Measurements from ENCODE around the gene ECE1. TPM values are rescaled to one million over a fixed set of nuclear protein-coding genes. Genes with fewer than 3 reads are reported as not detected.
"Not testable (repeated sequence)": the region's sequence is repeated elsewhere in the genome, so short reads cannot be mapped to it uniquely, and the experiment has no call there.

ECE1 gene
- total RNA-seq, 4 donors from 2014 or later: 68.3 to 94.7 (median 69.9) TPM

DNA sequence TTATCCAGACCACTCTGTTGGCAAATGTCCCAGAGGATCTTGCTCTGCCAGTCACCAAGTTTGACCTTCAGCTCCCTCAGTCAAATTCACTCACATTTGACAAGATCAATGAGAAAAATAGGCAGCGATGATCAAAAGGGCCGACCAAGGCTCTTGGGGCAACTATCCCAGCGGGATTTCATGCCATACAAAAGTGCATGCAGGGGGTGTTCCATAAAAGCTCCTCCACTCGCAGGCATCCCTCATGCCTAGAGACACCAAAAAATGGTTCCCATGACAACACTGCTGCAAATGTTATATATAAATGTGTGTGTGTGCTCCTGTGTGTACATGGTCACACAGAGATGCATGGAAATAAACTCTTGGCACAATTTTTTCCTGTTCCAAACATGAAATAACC lies 97.4 kb downstream of the ECE1 start:
- Histone ChIP-seq H3K9me3 (no peaks in the 10 kb centered on the region), H3K36me3 (no peaks in the 10 kb centered on the region), H3K27ac (no peak overlapping the region), H3K4me3 (no peak overlapping the region), H3K4me1 (peaks cover 0 to 7% (median 0%) of the 10 kb centered on the region in 3 donors), H3K27me3 (no peaks in the 10 kb centered on the region)
- TF ChIP-seq, protein P1, sequence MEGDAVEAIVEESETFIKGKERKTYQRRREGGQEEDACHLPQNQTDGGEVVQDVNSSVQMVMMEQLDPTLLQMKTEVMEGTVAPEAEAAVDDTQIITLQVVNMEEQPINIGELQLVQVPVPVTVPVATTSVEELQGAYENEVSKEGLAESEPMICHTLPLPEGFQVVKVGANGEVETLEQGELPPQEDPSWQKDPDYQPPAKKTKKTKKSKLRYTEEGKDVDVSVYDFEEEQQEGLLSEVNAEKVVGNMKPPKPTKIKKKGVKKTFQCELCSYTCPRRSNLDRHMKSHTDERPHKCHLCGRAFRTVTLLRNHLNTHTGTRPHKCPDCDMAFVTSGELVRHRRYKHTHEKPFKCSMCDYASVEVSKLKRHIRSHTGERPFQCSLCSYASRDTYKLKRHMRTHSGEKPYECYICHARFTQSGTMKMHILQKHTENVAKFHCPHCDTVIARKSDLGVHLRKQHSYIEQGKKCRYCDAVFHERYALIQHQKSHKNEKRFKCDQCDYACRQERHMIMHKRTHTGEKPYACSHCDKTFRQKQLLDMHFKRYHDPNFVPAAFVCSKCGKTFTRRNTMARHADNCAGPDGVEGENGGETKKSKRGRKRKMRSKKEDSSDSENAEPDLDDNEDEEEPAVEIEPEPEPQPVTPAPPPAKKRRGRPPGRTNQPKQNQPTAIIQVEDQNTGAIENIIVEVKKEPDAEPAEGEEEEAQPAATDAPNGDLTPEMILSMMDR (IDR thresholded peaks at IDR 0.05): no peak
- TF ChIP-seq POLR2AphosphoS5 (IDR thresholded peaks at IDR 0.05): no peak
- no peak for TF ChIP-seq POLR2A (IDR thresholded peaks at IDR 0.05)
- TF ChIP-seq EP300 (IDR thresholded peaks at IDR 0.05): no peak
- no peak for ATAC-seq
- WGBS, 2 donors (ENCODE audit: low coverage in 1 of 2): 77 to 100% methylated on average over 3 to 4 of the region's 4 CpGs

DNA sequence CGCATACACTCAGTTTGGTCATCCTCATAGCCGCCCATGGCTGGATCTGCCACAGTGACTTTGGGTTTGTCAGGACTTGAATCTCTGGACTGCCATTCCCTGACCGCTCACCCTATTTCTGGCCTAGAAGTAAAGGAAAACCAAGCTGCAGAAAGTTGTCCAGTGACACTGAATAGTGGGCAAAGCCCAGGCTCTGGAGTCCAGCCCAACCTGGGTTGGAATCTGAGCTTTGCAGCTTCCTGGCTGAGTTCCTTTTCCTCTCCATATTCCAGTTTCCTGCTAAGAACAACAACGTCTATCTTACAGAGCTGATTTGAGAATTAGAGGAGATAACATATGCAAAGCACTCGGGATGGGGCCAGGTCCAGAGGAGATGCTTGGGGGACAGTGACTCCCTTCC lies 98.0 kb downstream of the ECE1 start:
- Histone ChIP-seq H3K36me3 (no peaks in the 10 kb centered on the region), H3K27ac (no peak overlapping the region), H3K4me3 (no peak overlapping the region), H3K9me3 (no peaks in the 10 kb centered on the region), H3K27me3 (no peaks in the 10 kb centered on the region), H3K4me1 (peaks cover 0 to 7% (median 0%) of the 10 kb centered on the region in 3 donors)
- 80% methylated on average over 1 of the region's 5 CpGs; no CpG with 5 or more reads in 1 of the 2 donors for WGBS, 2 donors (ENCODE audit: low coverage in 1 of 2)
- TF ChIP-seq EP300 (IDR thresholded peaks at IDR 0.05): no peak
- no peak for TF ChIP-seq POLR2A (IDR thresholded peaks at IDR 0.05)
- no peak for TF ChIP-seq POLR2AphosphoS5 (IDR thresholded peaks at IDR 0.05)
- TF ChIP-seq, protein P1 (IDR thresholded peaks at IDR 0.05): no peak
- no peak for ATAC-seq

DNA sequence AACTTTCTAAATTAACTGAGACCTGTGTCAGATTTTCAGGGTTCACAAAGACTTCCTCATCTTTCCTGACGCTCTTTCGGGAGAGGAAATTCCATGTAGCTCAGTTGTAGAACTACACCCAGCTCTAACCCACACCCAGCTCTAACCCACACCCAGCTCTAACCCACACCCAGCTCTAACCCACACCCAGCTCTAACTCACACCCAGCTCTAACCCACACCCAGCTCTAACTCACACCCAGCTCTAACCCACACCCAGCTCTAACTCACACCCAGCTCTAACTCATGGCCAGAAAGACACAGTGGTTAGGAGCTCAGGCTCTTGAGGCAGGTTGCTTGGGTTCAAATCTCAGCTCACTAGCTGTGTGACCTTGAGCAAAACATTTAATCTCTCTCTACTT lies 99.5 kb downstream of the ECE1 start:
- H3K9me3 ChIP-seq, H3K4me1 ChIP-seq, H3K36me3 ChIP-seq, H3K27ac ChIP-seq, ATAC-seq, H3K27me3 ChIP-seq, H3K4me3 ChIP-seq: not testable (repeated sequence)
- whole genome bisulfite sequencing, 2 donors (ENCODE audit: low coverage in 1 of 2): 50 to 56% methylated on average over 2 of the region's 2 CpGs

DNA sequence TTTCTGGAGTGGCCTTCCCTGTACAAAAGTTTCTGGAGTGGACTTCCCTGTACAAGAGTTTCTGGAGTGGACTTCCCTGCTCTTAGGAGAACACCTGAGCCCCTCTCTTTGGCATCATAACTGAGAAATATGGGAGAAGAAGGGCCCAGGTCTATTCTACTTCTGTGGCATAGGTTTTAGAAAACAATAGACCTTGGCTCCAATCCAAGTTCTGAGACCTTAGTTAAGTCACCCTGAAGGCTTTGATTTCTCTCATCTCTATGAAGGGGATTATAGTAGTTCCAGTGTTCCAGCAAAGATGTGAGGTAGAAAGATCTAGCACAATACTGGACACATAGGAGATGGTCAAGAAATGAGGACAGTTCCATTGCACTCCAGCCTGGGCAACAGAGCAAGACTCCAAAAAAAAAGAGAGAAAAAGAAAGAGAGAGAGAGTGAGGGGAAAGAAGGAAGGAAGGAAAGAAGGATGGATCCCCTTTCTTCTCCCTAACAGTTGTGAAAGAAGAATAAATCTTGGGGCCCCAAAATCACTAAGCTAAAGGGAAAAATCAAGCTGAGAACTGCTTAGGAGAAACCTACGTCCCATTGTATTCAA lies 100.3 kb downstream of the ECE1 start:
- Histone ChIP-seq H3K36me3 (no peaks in the 10 kb centered on the region), H3K27me3 (no peaks in the 10 kb centered on the region), H3K27ac (no peak overlapping the region), H3K4me3 (no peak overlapping the region), H3K4me1 (peaks cover 0 to 3% (median 0%) of the 10 kb centered on the region in 3 donors), H3K9me3 (no peaks in the 10 kb centered on the region)
- WGBS, 2 donors (ENCODE audit: low coverage in 1 of 2): 100% methylated on average over 1 of the region's 1 CpG; no CpG with 5 or more reads in 1 of the 2 donors
- ATAC-seq: no peak
- TF ChIP-seq POLR2A (IDR thresholded peaks at IDR 0.05) (no peak), EP300 (IDR thresholded peaks at IDR 0.05) (no peak), POLR2AphosphoS5 (IDR thresholded peaks at IDR 0.05) (no peak)
- TF ChIP-seq, protein P1 (IDR thresholded peaks at IDR 0.05): no peak

DNA sequence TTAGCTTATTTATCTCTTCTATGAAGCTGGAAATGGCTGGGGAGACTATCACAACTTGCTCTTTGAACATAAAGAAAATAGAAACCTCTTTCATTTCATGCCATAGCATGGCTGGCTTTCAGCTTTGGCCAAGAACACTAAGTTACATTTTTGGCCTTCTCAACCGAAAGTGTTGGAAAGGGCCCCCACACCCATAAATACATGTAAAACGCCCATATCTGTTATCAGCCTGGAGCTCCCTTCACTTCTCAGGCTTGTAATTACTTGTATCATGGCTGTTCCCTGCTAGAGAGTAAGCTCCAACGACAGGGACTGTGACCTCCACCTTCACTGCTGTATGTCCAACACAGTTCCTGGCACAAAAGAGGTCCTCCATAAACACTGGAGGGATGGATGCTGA lies 100.8 kb downstream of the ECE1 start:
- Histone ChIP-seq H3K4me3 (no peak overlapping the region), H3K27ac (no peak overlapping the region), H3K4me1 (no peaks in the 10 kb centered on the region), H3K9me3 (no peaks in the 10 kb centered on the region), H3K27me3 (no peaks in the 10 kb centered on the region), H3K36me3 (no peaks in the 10 kb centered on the region)
- no peak for TF ChIP-seq POLR2AphosphoS5 (IDR thresholded peaks at IDR 0.05)
- TF ChIP-seq, protein P1 (IDR thresholded peaks at IDR 0.05): no peak
- TF ChIP-seq POLR2A (IDR thresholded peaks at IDR 0.05): no peak
- TF ChIP-seq EP300 (IDR thresholded peaks at IDR 0.05): no peak
- WGBS, 2 donors (ENCODE audit: low coverage in 1 of 2): 64% methylated on average over 2 of the region's 3 CpGs; no CpG with 5 or more reads in 1 of the 2 donors
- ATAC-seq: no peak
